ENCODE data around the gene ARF1. TPM values are rescaled to one million over a fixed set of nuclear protein-coding genes. Genes with fewer than 3 reads are reported as not detected.

ARF1 gene
- polyA plus RNA-seq, 1 donor (not counting 4 experiments of a cell fraction or from before 2014, with no cell fraction given), result 295 TPM

DNA sequence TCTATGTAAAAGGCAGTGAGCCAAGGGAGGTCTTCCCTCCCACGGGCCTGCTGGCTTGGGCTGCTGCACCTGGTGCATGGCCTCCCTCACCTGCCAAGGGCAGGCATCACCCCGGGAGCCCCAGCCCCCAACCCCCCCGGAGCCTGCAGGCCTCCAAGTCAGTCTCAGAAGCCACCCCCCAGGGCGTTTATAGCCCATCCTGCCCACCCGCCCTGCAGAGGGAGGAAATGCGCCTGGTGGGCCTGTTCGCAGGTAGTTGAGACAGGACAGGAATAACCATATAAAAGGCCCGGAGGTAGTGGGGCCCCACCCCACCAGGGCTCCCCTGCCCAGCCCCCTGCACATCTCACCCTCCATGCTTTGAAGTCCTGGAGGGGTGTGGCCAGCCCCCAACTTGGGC, 18.2 kb upstream of the ARF1 start:
- Histone ChIP-seq H3K36me3 (ENCODE audit: control insufficient read depth in 2 of 2, extremely low read depth in 1 of 2, insufficient read depth in 2 of 2, low read length in 2 of 2) (no peaks in the 10 kb centered on the region), H3K4me1 (ENCODE audit: control insufficient read depth, extremely low read depth, insufficient read depth, low read length) (peaks cover 3% of the 10 kb centered on the region), H3K4me2 (ENCODE audit: control insufficient read depth, extremely low read depth, insufficient read depth, low read depth, low read length) (no peak overlapping the region), H3K4me3 (ENCODE audit: control insufficient read depth in 2 of 3, extremely low read depth in 1 of 3, insufficient read depth in 2 of 3, low read depth in 1 of 3, low read length in 3 of 3) (no peak overlapping the region), H3K9me1 (ENCODE audit: control insufficient read depth, extremely low read depth, insufficient read depth, low read length) (no peaks in the 10 kb centered on the region), H3K79me2 (ENCODE audit: control insufficient read depth, insufficient read depth, low read length) (no peaks in the 10 kb centered on the region), H3K9ac (ENCODE audit: control insufficient read depth, extremely low read depth, insufficient read depth, low read length) (no peak overlapping the region), H3K27me3 (ENCODE audit: control insufficient read depth, extremely low read depth, insufficient read depth, low read length) (peaks cover 46% of the 10 kb centered on the region), H2AFZ (ENCODE audit: control insufficient read depth, low read length) (no peak overlapping the region), H4K20me1 (ENCODE audit: control insufficient read depth, extremely low read depth, insufficient read depth, low read length) (no peaks in the 10 kb centered on the region), H3K27ac (ENCODE audit: control insufficient read depth, insufficient read depth, low read length) (no peak overlapping the region), H3K9me3 (ENCODE audit: control insufficient read depth, low read depth, low read length) (no peaks in the 10 kb centered on the region)
- dilution Hi-C loops (cut with MboI; ENCODE audit: extremely low pct_ligation_motif_present, low sequenced_read_pairs), result no loop called here
- no peak for TF ChIP-seq EZH2 (IDR thresholded peaks at IDR 0.05; ENCODE audit: low read length)
- TF ChIP-seq, protein P1, sequence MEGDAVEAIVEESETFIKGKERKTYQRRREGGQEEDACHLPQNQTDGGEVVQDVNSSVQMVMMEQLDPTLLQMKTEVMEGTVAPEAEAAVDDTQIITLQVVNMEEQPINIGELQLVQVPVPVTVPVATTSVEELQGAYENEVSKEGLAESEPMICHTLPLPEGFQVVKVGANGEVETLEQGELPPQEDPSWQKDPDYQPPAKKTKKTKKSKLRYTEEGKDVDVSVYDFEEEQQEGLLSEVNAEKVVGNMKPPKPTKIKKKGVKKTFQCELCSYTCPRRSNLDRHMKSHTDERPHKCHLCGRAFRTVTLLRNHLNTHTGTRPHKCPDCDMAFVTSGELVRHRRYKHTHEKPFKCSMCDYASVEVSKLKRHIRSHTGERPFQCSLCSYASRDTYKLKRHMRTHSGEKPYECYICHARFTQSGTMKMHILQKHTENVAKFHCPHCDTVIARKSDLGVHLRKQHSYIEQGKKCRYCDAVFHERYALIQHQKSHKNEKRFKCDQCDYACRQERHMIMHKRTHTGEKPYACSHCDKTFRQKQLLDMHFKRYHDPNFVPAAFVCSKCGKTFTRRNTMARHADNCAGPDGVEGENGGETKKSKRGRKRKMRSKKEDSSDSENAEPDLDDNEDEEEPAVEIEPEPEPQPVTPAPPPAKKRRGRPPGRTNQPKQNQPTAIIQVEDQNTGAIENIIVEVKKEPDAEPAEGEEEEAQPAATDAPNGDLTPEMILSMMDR (optimal IDR thresholded peaks at IDR 0.05 in 1 of 3, IDR thresholded peaks at IDR 0.05 in 1 of 3, conservative IDR thresholded peaks at IDR 0.05 in 1 of 3; ENCODE audit: extremely low read depth in 1 of 3, insufficient read depth in 2 of 3, low read length in 3 of 3), result no peak
- no peak for FAIRE-seq
- no peak for DNase-seq (ENCODE audit: low read depth, low spot score)

DNA sequence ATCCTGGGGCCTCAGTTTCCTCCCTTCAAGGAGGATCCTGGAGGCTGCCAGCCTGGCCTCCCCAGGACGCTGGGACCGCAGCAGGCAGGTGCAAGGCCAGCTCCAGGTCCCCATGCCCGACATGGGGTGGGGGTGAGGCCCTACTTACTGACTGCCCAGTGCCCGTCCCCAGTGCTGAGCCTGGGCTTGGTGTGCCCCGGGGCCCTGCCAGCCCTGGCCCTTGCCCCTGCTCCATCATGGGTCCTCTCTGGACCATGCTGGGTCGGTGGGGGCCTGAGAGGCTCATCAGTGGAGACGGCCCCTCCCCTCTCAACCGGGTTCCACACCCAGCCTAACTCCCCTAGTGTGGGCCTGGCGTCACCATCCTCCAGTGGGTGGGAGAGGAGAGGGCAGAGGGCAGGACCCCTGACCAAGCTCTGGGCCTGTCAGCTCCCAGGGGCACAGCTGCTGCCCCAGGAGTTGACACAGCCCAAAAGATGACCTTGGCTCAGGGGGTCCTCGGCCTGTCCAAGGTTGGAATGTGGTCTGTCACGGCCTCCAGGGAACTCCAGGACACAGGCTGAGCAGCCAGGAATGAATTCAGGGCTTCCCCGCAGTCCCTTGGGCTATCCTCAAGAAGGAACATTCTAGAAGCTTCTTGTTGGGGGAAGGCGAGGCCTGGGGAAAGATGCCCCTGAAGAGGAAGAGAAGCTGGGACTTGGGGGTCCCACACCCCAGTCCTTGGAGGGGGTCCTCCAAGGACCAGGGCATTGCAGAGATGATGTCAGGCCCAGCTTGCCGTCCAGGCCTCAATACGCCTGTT, 17.6 kb upstream of the ARF1 start:
- H3K27ac ChIP-seq (ENCODE audit: control insufficient read depth, insufficient read depth, low read length), result no peak overlapping the region
- no peaks in the 10 kb centered on the region for H3K9me3 ChIP-seq (ENCODE audit: control insufficient read depth, low read depth, low read length)
- FAIRE-seq (no peak), DNase-seq (ENCODE audit: low read depth, low spot score) (no peak)
- no peak overlapping the region for H3K9ac ChIP-seq (ENCODE audit: control insufficient read depth, extremely low read depth, insufficient read depth, low read length)
- H3K4me3 ChIP-seq (ENCODE audit: control insufficient read depth in 2 of 3, extremely low read depth in 1 of 3, insufficient read depth in 2 of 3, low read depth in 1 of 3, low read length in 3 of 3), result no peak overlapping the region
- H2AFZ ChIP-seq (ENCODE audit: control insufficient read depth, low read length), result no peak overlapping the region
- no peak for TF ChIP-seq EZH2 (IDR thresholded peaks at IDR 0.05; ENCODE audit: low read length)
- TF ChIP-seq, protein P1 (optimal IDR thresholded peaks at IDR 0.05 in 1 of 3, IDR thresholded peaks at IDR 0.05 in 1 of 3, conservative IDR thresholded peaks at IDR 0.05 in 1 of 3; ENCODE audit: extremely low read depth in 1 of 3, insufficient read depth in 2 of 3, low read length in 3 of 3), result no peak
- H3K9me1 ChIP-seq (ENCODE audit: control insufficient read depth, extremely low read depth, insufficient read depth, low read length), result no peaks in the 10 kb centered on the region
- no peaks in the 10 kb centered on the region for H4K20me1 ChIP-seq (ENCODE audit: control insufficient read depth, extremely low read depth, insufficient read depth, low read length)
- H3K27me3 ChIP-seq (ENCODE audit: control insufficient read depth, extremely low read depth, insufficient read depth, low read length), result peaks cover 46% of the 10 kb centered on the region
- no peaks in the 10 kb centered on the region for H3K79me2 ChIP-seq (ENCODE audit: control insufficient read depth, insufficient read depth, low read length)
- peaks cover 3% of the 10 kb centered on the region for H3K4me1 ChIP-seq (ENCODE audit: control insufficient read depth, extremely low read depth, insufficient read depth, low read length)
- no peaks in the 10 kb centered on the region for H3K36me3 ChIP-seq (ENCODE audit: control insufficient read depth in 2 of 2, extremely low read depth in 1 of 2, insufficient read depth in 2 of 2, low read length in 2 of 2)
- dilution Hi-C loops (cut with MboI; ENCODE audit: extremely low pct_ligation_motif_present, low sequenced_read_pairs), result no loop called here
- no peak overlapping the region for H3K4me2 ChIP-seq (ENCODE audit: control insufficient read depth, extremely low read depth, insufficient read depth, low read depth, low read length)

Measured in keratinocyte (primary cell).